Liver (tissue), 9 donors: ENCODE measurements around the gene TP53I13. TPM values are rescaled to one million over a fixed set of nuclear protein-coding genes. Genes with fewer than 3 reads are reported as not detected.

ENCODE experiments used
- DNase-seq: peaks from one replicate; pipeline ENCODE4 v3.0.0-alpha.2; 2017; ENCODE audit warnings: low spot score
- H3K27ac ChIP-seq, 2 donors: one replicate each; pipeline ENCODE4 v1.7.0; 2013; ENCODE audit warnings: inconsistent platforms in 2 of 2, low read length in 2 of 2, control low read depth in 1 of 2, low read depth in 1 of 2, mild to moderate bottlenecking in 1 of 2
- H3K27me3 ChIP-seq, 4 donors: one replicate each; pipeline versions ENCODE4 v1.6.1 to v1.7.0; 2013; ENCODE audit warnings: low read length in 3 of 4, inconsistent platforms in 1 of 4, mild to moderate bottlenecking in 1 of 4, moderate library complexity in 1 of 4; ENCODE audit not compliant: control insufficient read depth in 4 of 4, insufficient read depth in 4 of 4
- H3K36me3 ChIP-seq, 4 donors: one replicate each; pipeline versions ENCODE4 v1.6.1 to v1.7.0; 2013; ENCODE audit warnings: low read length in 3 of 4, mild to moderate bottlenecking in 3 of 4, low read depth in 1 of 4, moderate library complexity in 1 of 4; ENCODE audit not compliant: control insufficient read depth in 4 of 4, insufficient read depth in 3 of 4
- H3K4me1 ChIP-seq, 4 donors: one replicate each; pipeline versions ENCODE4 v1.6.1 to v1.7.0; 2013; ENCODE audit warnings: low read length in 3 of 4, mild to moderate bottlenecking in 3 of 4, moderate library complexity in 1 of 4; ENCODE audit not compliant: control insufficient read depth in 4 of 4, insufficient read depth in 4 of 4
- H3K4me3 ChIP-seq, 3 donors: one replicate each; pipeline versions ENCODE4 v1.6.1 to v1.7.0; 2013; ENCODE audit warnings: low read length in 3 of 3, control low read depth in 1 of 3, low read depth in 1 of 3, mild to moderate bottlenecking in 1 of 3
- H3K9ac ChIP-seq, 2 donors: one replicate each; pipeline ENCODE4 v1.7.0; 2013; ENCODE audit warnings: low read length in 2 of 2, mild to moderate bottlenecking in 2 of 2, moderate library complexity in 2 of 2, control low read depth in 1 of 2, low read depth in 1 of 2
- H3K9me3 ChIP-seq, 4 donors: one replicate each; pipeline versions ENCODE4 v1.6.1 to v1.7.0; 2013; ENCODE audit warnings: low read length in 3 of 4; ENCODE audit not compliant: control insufficient read depth in 4 of 4
- CTCF ChIP-seq: fragments of 150-350 bp; IDR thresholded peaks from 2 replicates; pipeline ENCODE4 v1.5.1; 2017; ENCODE audit warnings: improper control_type of control experiment, low read depth, low read length; ENCODE audit not compliant: missing input control
- FOXA1 ChIP-seq: IDR thresholded peaks from 2 replicates; pipeline ENCODE4 v1.6.1; 2016; ENCODE audit warnings: antibody characterized with exemption
- FOXA2 ChIP-seq: IDR thresholded peaks from 2 replicates; pipeline ENCODE4 v1.6.1; 2016; ENCODE audit warnings: antibody characterized with exemption
- GABPA ChIP-seq, 2 donors: IDR thresholded peaks in 1 of 2; conservative IDR thresholded peaks in 1 of 2; 2 replicates each; pipeline ENCODE4 v1.6.1; 2016; ENCODE audit warnings: antibody characterized with exemption in 2 of 2, mild to moderate bottlenecking in 1 of 2, moderate library complexity in 1 of 2
- HNF4A ChIP-seq, 2 donors: conservative IDR thresholded peaks; 2 replicates each; pipeline ENCODE4 v1.6.1; 2016; ENCODE audit warnings: antibody characterized with exemption in 2 of 2, mild to moderate bottlenecking in 2 of 2
- HNF4G ChIP-seq: IDR thresholded peaks from 2 replicates; pipeline ENCODE4 v1.6.1; 2016; ENCODE audit warnings: antibody characterized with exemption
- JUND ChIP-seq, 2 donors: IDR thresholded peaks; 2 replicates each; pipeline ENCODE4 v1.6.1; 2016; ENCODE audit warnings: antibody characterized with exemption in 2 of 2
- MAX ChIP-seq: IDR thresholded peaks from 2 replicates; pipeline ENCODE4 v1.6.1; 2016; ENCODE audit warnings: antibody characterized with exemption
- REST ChIP-seq: IDR thresholded peaks from 2 replicates; pipeline ENCODE4 v1.6.1; 2016; ENCODE audit warnings: antibody characterized with exemption, mild to moderate bottlenecking
- RXRA ChIP-seq, 2 donors: IDR thresholded peaks; 2 replicates each; pipeline ENCODE4 v1.6.1; 2017 to 2018; ENCODE audit warnings: antibody characterized with exemption in 2 of 2, mild to moderate bottlenecking in 1 of 2
- SP1 ChIP-seq: IDR thresholded peaks from 2 replicates; pipeline ENCODE4 v1.6.1; 2018; ENCODE audit warnings: antibody characterized with exemption, mild to moderate bottlenecking
- TAF1 ChIP-seq: conservative IDR thresholded peaks from 2 replicates; pipeline ENCODE4 v1.6.1; 2016; ENCODE audit warnings: antibody characterized with exemption, mild to moderate bottlenecking
- YY1 ChIP-seq: IDR thresholded peaks from 2 replicates; pipeline ENCODE4 v1.6.1; 2016; ENCODE audit warnings: antibody characterized with exemption, mild to moderate bottlenecking
- ZBTB33 ChIP-seq: IDR thresholded peaks from 2 replicates; pipeline ENCODE4 v1.6.1; 2016; ENCODE audit warnings: antibody characterized with exemption
- WGBS: extraction: QIAGEN DNeasy Blood & Tissue Kit; methylation state at CpG from one replicate; pipeline ENCODE4 v1.1.7; 2013; 5-methylcytosine and 5-hydroxymethylcytosine counted together
- polyA plus RNA-seq, 2 donors: library from polyadenylated mRNA; stranded (reverse) in 1 of 2; unstranded in 1 of 2; fragments of 200-250 nt in 1 of 2; fragments of >200 nt in 1 of 2; fragmentation: Nextera tagmentation in 1 of 2; extraction: Ambion mirVana in 1 of 2; gene quantifications; one replicate each; pipeline versions ENCODE4 v1.2.1 to v1.2.3, GENCODE V29; 2013 to 2015
- total RNA-seq, 2 donors: library from RNA; depleted of rRNA; stranded (reverse); fragments of >200 nt; gene quantifications; one replicate each; pipeline ENCODE4 v1.2.3, GENCODE V29; 2014
- donor health status: healthy.
- donor health status: healthy.
- donor health status: healthy.
- donor health status: healthy.
- donor health status: healthy.

The TP53I13 gene
- total and polyA plus RNA-seq, 4 donors = 12.2 to 42.6 (median 24.5) TPM

- 85% methylated on average over 1 of the region's 1 CpG for WGBS
- DNase-seq = no peak
- peaks cover 3 to 9% (median 6%) of the 10 kb centered on the region in 4 donors for H3K36me3 ChIP-seq
Measured at GRCh38 chr17:29546085-29546484, 22.4 kb upstream of the TP53I13 start.

DNA sequence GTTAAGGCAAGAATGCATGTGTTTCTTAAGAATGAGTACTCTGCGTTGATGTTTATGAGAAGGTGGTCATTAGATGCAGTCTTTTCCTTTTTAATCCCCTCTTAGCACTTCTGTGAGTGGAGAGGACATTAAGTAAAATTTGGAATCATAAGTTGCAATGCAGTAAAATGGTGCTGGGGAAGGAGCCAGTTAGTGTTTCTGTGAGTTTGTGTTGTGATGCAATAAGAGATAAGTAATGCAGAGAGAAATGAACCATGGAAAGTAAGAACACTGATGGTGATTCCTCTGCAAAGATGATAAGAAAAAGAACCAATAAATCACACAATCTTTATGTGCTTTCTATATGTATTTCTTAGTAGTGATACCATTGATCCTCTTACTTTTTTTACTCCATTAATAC is 21.7 kb upstream of the TP53I13 start:
- Histone ChIP-seq H3K4me1 (peaks cover 2 to 32% (median 5%) of the 10 kb centered on the region in 4 donors), H3K36me3 (peaks cover 3 to 9% (median 6%) of the 10 kb centered on the region in 4 donors), H3K4me3 (no peak overlapping the region), H3K9me3 (no peaks in the 10 kb centered on the region), H3K9ac (no peak overlapping the region), H3K27ac (no peak overlapping the region), H3K27me3 (no peaks in the 10 kb centered on the region)
- TF ChIP-seq FOXA1 (no peak), RXRA (IDR thresholded peaks at IDR 0.05) (no peak), JUND (IDR thresholded peaks at IDR 0.05) (no peak), FOXA2 (no peak), CTCF (no peak), ZBTB33 (no peak), HNF4G (no peak), SP1 (no peak), TAF1 (no peak), MAX (no peak), GABPA (IDR thresholded peaks at IDR 0.05 in 1 of 2, conservative IDR thresholded peaks at IDR 0.05 in 1 of 2) (no peak), YY1 (no peak), HNF4A (conservative IDR thresholded peaks at IDR 0.05) (no peak)
- DNase-seq = no peak
- 98% methylated on average over 1 of the region's 1 CpG for WGBS

More at GRCh38 chr17:29546085-29546484, 22.4 kb upstream of the TP53I13 start:
- TF ChIP-seq REST (no peak), HNF4A (conservative IDR thresholded peaks at IDR 0.05) (peak; percentile 10 to 30), FOXA2 (no peak)
- Histone ChIP-seq H3K9ac (no peak overlapping the region), H3K27ac (no peak overlapping the region), H3K4me3 (no peak overlapping the region), H3K9me3 (no peaks in the 10 kb centered on the region), H3K27me3 (no peaks in the 10 kb centered on the region), H3K4me1 (peaks cover 2 to 32% (median 5%) of the 10 kb centered on the region in 4 donors)
